ENCODE measurements around the gene EPS8L3. TPM values are rescaled to one million over a fixed set of nuclear protein-coding genes. Genes with fewer than 3 reads are reported as not detected.
"Not testable (repeated sequence)": the region's sequence is repeated elsewhere in the genome, so short reads cannot be mapped to it uniquely, and the experiment has no call there.

EPS8L3 gene
- total RNA-seq, 1 donor from 2014 or later = not detected

DNA sequence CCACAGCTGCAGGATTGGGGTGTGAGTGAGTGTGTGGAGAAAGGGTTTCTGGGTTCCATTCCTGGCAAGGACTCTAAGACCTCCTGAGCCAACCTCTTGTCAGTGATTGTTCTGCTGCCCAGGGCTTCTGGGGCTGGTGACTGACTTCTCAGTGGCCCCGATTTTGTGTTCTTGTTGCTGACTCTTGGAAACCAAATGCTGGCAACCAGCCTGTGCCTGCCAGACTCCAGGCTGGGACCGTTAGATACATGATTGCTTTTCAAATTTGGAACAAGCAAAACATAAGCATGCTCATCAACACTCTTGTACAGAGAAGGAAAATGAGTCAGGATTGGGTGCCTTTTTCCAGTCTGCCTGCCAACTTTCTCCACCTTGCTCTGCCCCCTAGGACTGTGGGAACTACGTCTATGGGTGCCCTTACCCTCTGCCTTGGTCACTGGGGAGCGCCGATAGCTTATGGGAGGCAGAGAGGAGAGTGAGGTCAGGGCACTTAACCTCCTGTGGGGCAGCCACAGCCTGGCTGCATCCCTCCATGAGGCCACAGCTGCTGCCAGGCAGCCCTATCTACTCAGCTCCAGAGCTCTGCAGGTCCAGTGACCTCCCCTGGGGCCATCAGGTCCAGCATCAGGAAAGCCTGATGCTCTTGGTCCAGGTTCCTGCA lies 39.3 kb upstream of the EPS8L3 start:
- no peak for TF ChIP-seq CTCF (IDR thresholded peaks at IDR 0.05; ENCODE audit: partially characterized antibody, unreplicated experiment)
- peak; percentile 73 for DNase-seq
- peaks cover 16% of the 10 kb centered on the region for H3K4me1 Mint-ChIP-seq (ENCODE audit: low read depth, unreplicated experiment)

GRCh38 chr1:109802136-109802900 lies 38.6 kb upstream of the EPS8L3 start:
- Mint-ChIP-seq H3K4me1 (ENCODE audit: low read depth, unreplicated experiment) (peaks cover 16% of the 10 kb centered on the region), H3K27me3 (ENCODE audit: unreplicated experiment) (no peaks in the 10 kb centered on the region), H3K4me3 (ENCODE audit: unreplicated experiment) (no peak overlapping the region), H3K9me3 (ENCODE audit: unreplicated experiment) (no peaks in the 10 kb centered on the region), H3K36me3 (ENCODE audit: unreplicated experiment) (no peaks in the 10 kb centered on the region), H3K27ac (ENCODE audit: unreplicated experiment) (no peak overlapping the region)
- no peak for TF ChIP-seq CTCF (IDR thresholded peaks at IDR 0.05; ENCODE audit: partially characterized antibody, unreplicated experiment)
- no peak for DNase-seq

More for the DNA sequence above, 39.3 kb upstream of the EPS8L3 start:
- peaks cover 3% of the 10 kb centered on the region for H3K27me3 Mint-ChIP-seq (ENCODE audit: unreplicated experiment)
- no peaks in the 10 kb centered on the region for H3K9me3 Mint-ChIP-seq (ENCODE audit: unreplicated experiment)
- no peaks in the 10 kb centered on the region for H3K36me3 Mint-ChIP-seq (ENCODE audit: unreplicated experiment)
- H3K27ac Mint-ChIP-seq (ENCODE audit: unreplicated experiment) = peak overlapping the region; percentile 59
- no peak overlapping the region for H3K4me3 Mint-ChIP-seq (ENCODE audit: unreplicated experiment)

DNA sequence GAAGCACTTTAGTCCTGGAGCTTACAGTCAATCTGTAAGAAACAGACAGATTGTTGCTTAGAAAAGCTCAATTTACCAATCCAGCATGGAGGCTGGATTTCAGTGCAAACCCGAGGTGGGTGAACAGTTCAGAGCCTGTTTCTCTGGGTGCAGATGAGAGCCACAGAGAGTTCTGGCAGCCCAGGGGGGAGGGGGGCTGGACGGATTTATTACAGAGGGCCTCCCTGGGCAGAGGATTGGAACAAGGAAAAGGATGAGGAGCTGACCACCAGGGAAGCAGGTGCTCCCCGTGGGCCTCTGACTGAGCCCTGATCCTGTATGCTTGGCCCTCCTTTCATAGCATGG lies 38.0 kb upstream of the EPS8L3 start:
- no peak for DNase-seq
- TF ChIP-seq CTCF (IDR thresholded peaks at IDR 0.05; ENCODE audit: partially characterized antibody, unreplicated experiment) = no peak
- peaks cover 16% of the 10 kb centered on the region for H3K4me1 Mint-ChIP-seq (ENCODE audit: low read depth, unreplicated experiment)
- no peak overlapping the region for H3K4me3 Mint-ChIP-seq (ENCODE audit: unreplicated experiment)
- no peak overlapping the region for H3K27ac Mint-ChIP-seq (ENCODE audit: unreplicated experiment)
- no peaks in the 10 kb centered on the region for H3K27me3 Mint-ChIP-seq (ENCODE audit: unreplicated experiment)
- H3K36me3 Mint-ChIP-seq (ENCODE audit: unreplicated experiment) = no peaks in the 10 kb centered on the region
- no peaks in the 10 kb centered on the region for H3K9me3 Mint-ChIP-seq (ENCODE audit: unreplicated experiment)

DNA sequence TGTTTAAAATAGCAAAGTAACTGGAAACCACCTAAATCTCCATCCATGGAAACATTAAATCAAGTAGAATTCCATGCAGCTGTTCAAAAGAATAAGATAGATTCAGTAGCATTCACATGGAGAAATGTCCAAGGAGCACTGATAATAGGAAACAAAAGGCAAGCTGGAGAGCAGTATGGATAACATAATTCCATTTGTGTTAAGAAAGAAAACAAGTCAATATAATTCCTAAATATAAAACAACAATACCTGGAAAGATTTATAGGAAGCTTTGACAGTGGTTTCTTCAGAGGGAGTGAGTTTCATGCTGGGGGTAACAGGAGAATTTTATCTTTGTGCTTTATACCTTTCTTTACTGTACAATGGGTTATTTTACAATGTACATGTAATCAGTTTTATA lies 36.6 kb upstream of the EPS8L3 start:
- no peak for TF ChIP-seq CTCF (IDR thresholded peaks at IDR 0.05; ENCODE audit: partially characterized antibody, unreplicated experiment)
- no peak overlapping the region for H3K27ac Mint-ChIP-seq (ENCODE audit: unreplicated experiment)
- peaks cover 5% of the 10 kb centered on the region for H3K27me3 Mint-ChIP-seq (ENCODE audit: unreplicated experiment)
- H3K4me1 Mint-ChIP-seq (ENCODE audit: low read depth, unreplicated experiment) = peaks cover 16% of the 10 kb centered on the region
- no peaks in the 10 kb centered on the region for H3K36me3 Mint-ChIP-seq (ENCODE audit: unreplicated experiment)
- H3K4me3 Mint-ChIP-seq (ENCODE audit: unreplicated experiment) = no peak overlapping the region
- no peak for DNase-seq
- peaks cover 1% of the 10 kb centered on the region for H3K9me3 Mint-ChIP-seq (ENCODE audit: unreplicated experiment)

DNA sequence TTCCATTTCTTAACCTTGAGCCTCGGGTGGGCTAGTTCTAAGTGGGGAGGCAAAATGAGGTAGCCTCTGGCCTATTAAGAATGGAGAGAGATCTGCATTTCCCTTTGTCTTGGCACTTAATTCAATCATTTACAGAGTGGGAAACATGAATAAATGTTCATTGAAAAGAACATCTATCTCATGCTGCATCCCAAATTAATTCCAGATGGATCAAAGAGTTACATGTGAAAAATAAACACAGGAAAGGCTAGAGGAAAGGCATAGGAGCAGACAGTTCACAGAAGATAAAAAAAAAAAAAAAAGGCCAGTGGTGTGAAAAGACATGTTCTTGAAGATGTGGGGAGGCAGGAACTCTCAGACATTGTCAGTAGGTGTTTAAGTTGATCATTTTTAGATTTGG lies 35.7 kb upstream of the EPS8L3 start:
- TF ChIP-seq CTCF (IDR thresholded peaks at IDR 0.05; ENCODE audit: partially characterized antibody, unreplicated experiment) = no peak
- Mint-ChIP-seq H3K4me1 (ENCODE audit: low read depth, unreplicated experiment) (peaks cover 14% of the 10 kb centered on the region), H3K9me3 (ENCODE audit: unreplicated experiment) (peaks cover 1% of the 10 kb centered on the region), H3K4me3 (ENCODE audit: unreplicated experiment) (no peak overlapping the region), H3K36me3 (ENCODE audit: unreplicated experiment) (no peaks in the 10 kb centered on the region), H3K27ac (ENCODE audit: unreplicated experiment) (no peak overlapping the region), H3K27me3 (ENCODE audit: unreplicated experiment) (peaks cover 5% of the 10 kb centered on the region)
- DNase-seq = no peak

DNA sequence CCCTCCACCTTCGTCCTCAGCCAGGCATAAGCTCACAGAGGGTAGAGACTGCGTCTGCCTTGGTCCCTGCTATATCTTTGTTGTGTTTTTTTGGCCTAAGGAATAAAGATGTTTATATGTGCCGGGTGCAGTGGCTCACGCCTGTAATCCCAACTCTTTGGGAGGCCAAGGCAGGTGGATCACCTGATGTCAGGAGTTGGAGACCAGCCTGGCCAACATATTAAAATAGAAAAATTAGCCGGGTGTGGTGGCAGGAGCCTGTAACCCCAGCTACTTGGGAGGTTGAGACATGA lies 33.5 kb upstream of the EPS8L3 start:
- H3K4me1 Mint-ChIP-seq (ENCODE audit: low read depth, unreplicated experiment); H3K36me3 Mint-ChIP-seq (ENCODE audit: unreplicated experiment); H3K27me3 Mint-ChIP-seq (ENCODE audit: unreplicated experiment); DNase-seq; H3K9me3 Mint-ChIP-seq (ENCODE audit: unreplicated experiment); H3K27ac Mint-ChIP-seq (ENCODE audit: unreplicated experiment); H3K4me3 Mint-ChIP-seq (ENCODE audit: unreplicated experiment): not testable (repeated sequence)

Measured in glutamatergic neuron (in vitro differentiated cells).